NB4 (cell line): ENCODE data around the gene FAM171A1.

Source experiments
- CTCF ChIP-seq: IDR thresholded peaks from one replicate; pipeline ENCODE4 v1.5.1; 2012; ENCODE audit warnings: low read depth, low read length
- MAX ChIP-seq: IDR thresholded peaks from 2 replicates; pipeline ENCODE4 v1.6.1; 2011; ENCODE audit warnings: low read depth, low read length
- POLR2A ChIP-seq: IDR thresholded peaks from 2 replicates; pipeline ENCODE4 v1.6.1; 2011; ENCODE audit warnings: mild to moderate bottlenecking; ENCODE audit not compliant: insufficient read length; ENCODE audit errors: extremely low read depth

GRCh38 chr10:15401382-15401781, 30.3 kb upstream of the FAM171A1 start:
- TF ChIP-seq CTCF: no peak
- TF ChIP-seq MAX: no peak
- no peak for TF ChIP-seq POLR2A
